Ovary (tissue), 9 donors: ENCODE measurements around the gene EPG5. TPM values are rescaled to one million over a fixed set of nuclear protein-coding genes. Genes with fewer than 3 reads are reported as not detected.

ENCODE experiments used
- DNase-seq, 5 donors: peaks; one replicate each; pipeline ENCODE4 v3.0.0-alpha.2; 2019 to 2020
- H3K27ac ChIP-seq, 2 donors: fragments of 200-600 bp; one replicate each; pipeline versions ENCODE4 v1.5.1 to v1.8.0; 2019 to 2022
- H3K27me3 ChIP-seq: fragments of 200-600 bp; one replicate; pipeline ENCODE4 v1.8.0; 2022
- H3K36me3 ChIP-seq: fragments of 200-600 bp; sonication (generic); one replicate; pipeline ENCODE4 v1.5.1; 2019
- H3K4me1 ChIP-seq: one replicate; pipeline ENCODE4 v1.8.1; 2013; ENCODE audit warnings: mild to moderate bottlenecking, moderate library complexity; ENCODE audit not compliant: insufficient read depth
- H3K4me3 ChIP-seq: fragments of 200-600 bp; sonication (generic); one replicate; pipeline ENCODE4 v1.5.1; 2017
- H3K9me3 ChIP-seq, 2 donors: fragments of 200-600 bp in 1 of 2; sonication (generic) in 1 of 2; one replicate each; pipeline versions ENCODE4 v1.5.1 to v1.8.1; 2013 to 2019; ENCODE audit warnings: mild to moderate bottlenecking in 1 of 2, moderate library complexity in 1 of 2
- CTCF ChIP-seq, 3 donors: fragments of 450-650 bp in 2 of 3; fragments of 200-600 bp in 1 of 3; IDR thresholded peaks; one replicate each; pipeline versions ENCODE4 v1.5.1 to v1.8.0; 2016 to 2022; ENCODE audit warnings: antibody characterized with exemption in 3 of 3, mild to moderate bottlenecking in 1 of 3
- EP300 ChIP-seq: sonication (generic); formaldehyde crosslinking; IDR thresholded peaks from one replicate; pipeline ENCODE4 v1.6.1; 2017; ENCODE audit warnings: antibody characterized with exemption
- POLR2A ChIP-seq: fragments of 450-650 bp; IDR thresholded peaks from one replicate; pipeline ENCODE4 v1.6.1; 2017; ENCODE audit warnings: antibody characterized with exemption, mild to moderate bottlenecking, moderate library complexity
- WGBS, 3 donors: extraction: QIAGEN DNeasy Blood & Tissue Kit in 1 of 3; methylation state at CpG; one replicate each; pipeline versions ENCODE4 v1.1.5 to v1.1.7; 2013 to 2017; 5-methylcytosine and 5-hydroxymethylcytosine counted together
- intact Hi-C, 4 donors: fragments of 100-400 bp; cut with DNase I; formaldehyde crosslinking; loops; one replicate each; pipeline versions ENCODE4 v1.11.0 to v1.15.1; 2022 to 2023
- polyA plus RNA-seq, 2 donors: library from polyadenylated mRNA; stranded (reverse); fragments of 200-250 nt in 1 of 2; fragments of 350-450 nt in 1 of 2; fragmentation: Illumina TruSeq in 1 of 2; extraction: RNeasy Lipid Tissue Mini Kit (QIAGEN cat#74804) in 1 of 2; gene quantifications; one replicate each; pipeline ENCODE4 v1.2.3, GENCODE V29; 2013 to 2014
- total RNA-seq, 7 donors: library from RNA; depleted of rRNA in 2 of 7; stranded (reverse); fragments of >200 nt in 2 of 7; fragmentation: NEBNext Ultra II Directional in 3 of 7; extraction: Animal tissue kit (Norgen Biotek cat#: 25700) in 3 of 7; gene quantifications; one replicate each; pipeline versions ENCODE4 v1.1.0 to v1.2.4, GENCODE V29; 2016 to 2023
- donor health status: DM: no; HTN: no; CAD: no; lungs with moderate emphysema.
- donor health status: DM: no; HTN: no; CAD: no.
- donor health status: Bipolar disorder and iron deficiency.
- donor health status: DM: yes; HTN: yes; CAD: no.
- donor health status: DM: no; HTN: no; CAD: no.
- donor health status: DM: yes; HTN: yes; CAD: no.

Gene EPG5
- total and polyA plus RNA-seq, 9 donors = 8.9 to 28.4 (median 21.2) TPM

- Histone ChIP-seq H3K27ac (no peak overlapping the region), H3K4me1 (no peaks in the 10 kb centered on the region), H3K4me3 (no peak overlapping the region), H3K9me3 (no peaks in the 10 kb centered on the region), H3K36me3 (no peaks in the 10 kb centered on the region), H3K27me3 (no peaks in the 10 kb centered on the region)
- WGBS, 3 donors = 71 to 73% (median 71%) methylated on average over 3 of the region's 3 CpGs
- intact Hi-C loops = no loop called here
- no peak for DNase-seq
- TF ChIP-seq POLR2A (no peak), CTCF (IDR thresholded peaks at IDR 0.05) (no peak), EP300 (no peak)
These were observed 41.0 kb downstream of the EPG5 start for GRCh38 chr18:45926085-45926484.

GRCh38 chr18:45923138-45923537, 44.0 kb downstream of the EPG5 start:
- TF ChIP-seq POLR2A (no peak), EP300 (no peak), CTCF (IDR thresholded peaks at IDR 0.05) (no peak)
- Histone ChIP-seq H3K27me3 (no peaks in the 10 kb centered on the region), H3K27ac (no peak overlapping the region), H3K4me1 (no peaks in the 10 kb centered on the region), H3K9me3 (no peaks in the 10 kb centered on the region), H3K4me3 (no peak overlapping the region), H3K36me3 (no peaks in the 10 kb centered on the region)
- intact Hi-C loops = no loop called here
- DNase-seq = no peak
- 52 to 81% (median 76%) methylated on average over 1 of the region's 1 CpG for WGBS, 3 donors

- peak; percentile 49 to 70 (median 52) for DNase-seq
- no peak for TF ChIP-seq POLR2A
- no peak for TF ChIP-seq EP300
- no peak for TF ChIP-seq CTCF (IDR thresholded peaks at IDR 0.05)
- no peak overlapping the region for H3K27ac ChIP-seq
- H3K4me1 ChIP-seq = no peaks in the 10 kb centered on the region
- no peaks in the 10 kb centered on the region for H3K36me3 ChIP-seq
- H3K27me3 ChIP-seq = no peaks in the 10 kb centered on the region
- no peak overlapping the region for H3K4me3 ChIP-seq
- H3K9me3 ChIP-seq = no peaks in the 10 kb centered on the region
- intact Hi-C loops = no loop called here
- whole genome bisulfite sequencing, 3 donors = 39 to 43% (median 43%) methylated on average over 4 of the region's 4 CpGs
These were observed 46.8 kb downstream of the EPG5 start for GRCh38 chr18:45920367-45920766.

- Histone ChIP-seq H3K4me3 (no peak overlapping the region), H3K36me3 (no peaks in the 10 kb centered on the region), H3K4me1 (no peaks in the 10 kb centered on the region), H3K27ac (no peak overlapping the region), H3K9me3 (no peaks in the 10 kb centered on the region), H3K27me3 (no peaks in the 10 kb centered on the region)
- 95 to 96% (median 95%) methylated on average over 8 of the region's 8 CpGs for WGBS, 3 donors
- DNase-seq = no peak
- TF ChIP-seq POLR2A = no peak
- no peak for TF ChIP-seq CTCF (IDR thresholded peaks at IDR 0.05)
- no peak for TF ChIP-seq EP300
- intact Hi-C loops = no loop called here
These were observed 50.8 kb downstream of the EPG5 start for GRCh38 chr18:45916302-45916701.

GRCh38 chr18:45913276-45913675, 53.9 kb downstream of the EPG5 start:
- intact Hi-C loops = no loop called here
- Histone ChIP-seq H3K9me3 (no peaks in the 10 kb centered on the region), H3K27me3 (no peaks in the 10 kb centered on the region), H3K36me3 (no peaks in the 10 kb centered on the region), H3K4me1 (no peaks in the 10 kb centered on the region), H3K27ac (no peak overlapping the region), H3K4me3 (no peak overlapping the region)
- DNase-seq = no peak
- TF ChIP-seq EP300 = no peak
- TF ChIP-seq CTCF (IDR thresholded peaks at IDR 0.05) = no peak
- WGBS, 3 donors = 80 to 87% (median 85%) methylated on average over 4 of the region's 4 CpGs
